A673 (cell line): Measurements from ENCODE around the gene PTPA. TPM values are rescaled to one million over a fixed set of nuclear protein-coding genes. Genes with fewer than 3 reads are reported as not detected.
"Not testable (repeated sequence)": the region's sequence is repeated elsewhere in the genome, so short reads cannot be mapped to it uniquely, and the experiment has no call there.

ENCODE experiments used
- BruUV-seq: library from RNA; stranded (reverse); fragments of 400-500 nt; replicated peaks from 2 replicates; lab custom pipeline; 2021; lab: Mats Ljungman, UMichigan
- CTCF ChIA-PET: fragments of 300-600 bp; sonication (Branson Sonifier 250); formaldehyde crosslinking; loops from one replicate; lab custom pipeline; 2022; ENCODE audit warnings: antibody characterized with exemption; lab: Charles Lee
- POLR2A ChIA-PET: fragments of 300-600 bp; sonication (Branson Sonifier 250); formaldehyde crosslinking; loops from one replicate; lab custom pipeline; 2022; ENCODE audit warnings: antibody characterized with exemption; ENCODE audit not compliant: low non-redundant PET; lab: Charles Lee
- DNase-seq: peaks from one replicate; pipeline ENCODE4 v3.0.0-alpha.2; 2015; ENCODE audit warnings: low spot score
- H3K27ac ChIP-seq: fragments of 200-600 bp; sonication (generic); 2 replicates; pipeline ENCODE4 v1.5.1; 2016; ENCODE audit warnings: mixed run types, low read depth, mild to moderate bottlenecking, mixed read lengths, antibody characterized with exemption, low read length; ENCODE audit not compliant: poor library complexity, severe bottlenecking
- H3K27me3 ChIP-seq: fragments of 200-600 bp; sonication (generic); replicated peaks from 2 replicates; pipeline ENCODE4 v1.6.1; 2017; ENCODE audit warnings: mixed run types, low read depth, mild to moderate bottlenecking, mixed read lengths, antibody characterized with exemption, low read length; ENCODE audit not compliant: insufficient read depth, poor library complexity
- H3K36me3 ChIP-seq: fragments of 200-600 bp; sonication (generic); 2 replicates; pipeline ENCODE4 v1.6.1; 2016; ENCODE audit warnings: mixed run types, mild to moderate bottlenecking, mixed read lengths, antibody characterized with exemption, low read length; ENCODE audit not compliant: insufficient read depth, poor library complexity, severe bottlenecking
- H3K4me1 ChIP-seq: fragments of 200-600 bp; sonication (generic); 2 replicates; pipeline ENCODE4 v1.6.1; 2017; ENCODE audit warnings: mixed run types, mild to moderate bottlenecking, mixed read lengths, antibody characterized with exemption, low read length; ENCODE audit not compliant: insufficient read depth, poor library complexity, severe bottlenecking
- H3K4me3 ChIP-seq: fragments of 200-600 bp; sonication (generic); 2 replicates; pipeline ENCODE4 v1.5.1; 2016; ENCODE audit warnings: low read depth, mixed run types, mild to moderate bottlenecking, mixed read lengths, low read length; ENCODE audit not compliant: poor library complexity, severe bottlenecking
- H3K9me3 ChIP-seq: fragments of 200-600 bp; sonication (generic); 2 replicates; pipeline ENCODE4 v1.6.1; 2016; ENCODE audit warnings: mixed run types, low read depth, mild to moderate bottlenecking, mixed read lengths, antibody characterized with exemption, low read length; ENCODE audit not compliant: poor library complexity, severe bottlenecking
- EZH2 ChIP-seq: fragments of 200-600 bp; sonication (generic); IDR thresholded peaks from 2 replicates; pipeline ENCODE4 v1.6.1; 2017; ENCODE audit warnings: borderline replicate concordance, low read depth, mild to moderate bottlenecking, mixed read lengths, antibody characterized with exemption, low read length; ENCODE audit not compliant: poor library complexity, severe bottlenecking
- intact Hi-C: fragments of 100-400 bp; cut with micrococcal nuclease; formaldehyde crosslinking; loops from one replicate; pipeline ENCODE4 v1.10.0; 2022; ENCODE audit not compliant: unreplicated experiment
- total RNA-seq: library from RNA; stranded (reverse); gene quantifications from 2 replicates; pipeline ENCODE4 v1.2.3, GENCODE V29; 2021
- TF ChIP-seq, protein P1 (sequence below): fragments of 300-800, 200-600 bp; sonication (generic); conservative IDR thresholded peaks from 2 replicates; pipeline ENCODE4 v1.5.1; 2017; ENCODE audit warnings: low read depth, mild to moderate bottlenecking, antibody characterized with exemption, low read length, moderate library complexity, mixed read lengths

PTPA gene
- total RNA-seq, 1 experiment from 2014 or later: 157 TPM

- TF ChIP-seq, protein P1, sequence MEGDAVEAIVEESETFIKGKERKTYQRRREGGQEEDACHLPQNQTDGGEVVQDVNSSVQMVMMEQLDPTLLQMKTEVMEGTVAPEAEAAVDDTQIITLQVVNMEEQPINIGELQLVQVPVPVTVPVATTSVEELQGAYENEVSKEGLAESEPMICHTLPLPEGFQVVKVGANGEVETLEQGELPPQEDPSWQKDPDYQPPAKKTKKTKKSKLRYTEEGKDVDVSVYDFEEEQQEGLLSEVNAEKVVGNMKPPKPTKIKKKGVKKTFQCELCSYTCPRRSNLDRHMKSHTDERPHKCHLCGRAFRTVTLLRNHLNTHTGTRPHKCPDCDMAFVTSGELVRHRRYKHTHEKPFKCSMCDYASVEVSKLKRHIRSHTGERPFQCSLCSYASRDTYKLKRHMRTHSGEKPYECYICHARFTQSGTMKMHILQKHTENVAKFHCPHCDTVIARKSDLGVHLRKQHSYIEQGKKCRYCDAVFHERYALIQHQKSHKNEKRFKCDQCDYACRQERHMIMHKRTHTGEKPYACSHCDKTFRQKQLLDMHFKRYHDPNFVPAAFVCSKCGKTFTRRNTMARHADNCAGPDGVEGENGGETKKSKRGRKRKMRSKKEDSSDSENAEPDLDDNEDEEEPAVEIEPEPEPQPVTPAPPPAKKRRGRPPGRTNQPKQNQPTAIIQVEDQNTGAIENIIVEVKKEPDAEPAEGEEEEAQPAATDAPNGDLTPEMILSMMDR: no peak
- TF ChIP-seq EZH2: no peak
- POLR2A ChIA-PET: no interaction called here
- no TSS peak for BruUV-seq
Observed at GRCh38 chr9:129194221-129194620, 83.0 kb downstream of the PTPA start.

GRCh38 chr9:129195606-129196005, 84.4 kb downstream of the PTPA start:
- POLR2A ChIA-PET: no interaction called here
- intact Hi-C loops: no loop called here
- CTCF ChIA-PET: no interaction called here
- no TSS peak for BruUV-seq
- no peak overlapping the region for H3K27ac ChIP-seq
- H3K27me3 ChIP-seq: no peaks in the 10 kb centered on the region
- TF ChIP-seq, protein P1: no peak
- TF ChIP-seq EZH2: no peak
- H3K4me3 ChIP-seq: no peak overlapping the region
- peaks cover 7% of the 10 kb centered on the region for H3K4me1 ChIP-seq
- H3K36me3 ChIP-seq: no peaks in the 10 kb centered on the region
- DNase-seq: no peak
- H3K9me3 ChIP-seq: peaks cover 5% of the 10 kb centered on the region

More at GRCh38 chr9:129194221-129194620, 83.0 kb downstream of the PTPA start:
- CTCF ChIA-PET: interaction anchor here (0.6 kb wide), 1 partner anchor 432 kb away, joined by 3 read pairs; the partner anchor contains the start of gene NTMT1
- H3K27ac ChIP-seq: no peak overlapping the region
- H3K27me3 ChIP-seq: no peaks in the 10 kb centered on the region
- H3K4me3 ChIP-seq: no peak overlapping the region
- H3K4me1 ChIP-seq: peaks cover 7% of the 10 kb centered on the region
- no peak for DNase-seq
- H3K36me3 ChIP-seq: no peaks in the 10 kb centered on the region
- H3K9me3 ChIP-seq: peaks cover 5% of the 10 kb centered on the region
- intact Hi-C loops: no loop called here

DNA sequence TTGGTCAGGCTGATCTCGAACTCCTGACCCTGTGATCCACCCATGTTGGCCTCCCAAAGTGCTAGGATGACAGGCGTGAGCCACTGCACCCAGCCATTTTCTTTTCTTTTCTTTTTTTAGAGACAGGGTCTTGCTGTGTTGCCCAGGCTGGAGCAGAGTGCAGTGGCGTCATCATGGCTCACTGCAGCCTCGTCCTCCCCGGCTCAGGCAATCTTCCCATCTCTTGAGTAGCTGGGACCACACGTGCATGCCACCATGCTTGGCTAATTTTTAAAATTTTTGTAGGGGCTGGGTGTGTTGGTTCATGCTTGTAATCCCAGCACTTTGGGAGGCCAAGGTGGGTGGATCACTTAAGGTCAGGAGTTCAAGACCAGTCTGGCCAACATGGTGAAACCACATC, 85.8 kb downstream of the PTPA start:
- H3K9me3 ChIP-seq, H3K27ac ChIP-seq, H3K27me3 ChIP-seq, POLR2A ChIA-PET, BruUV-seq, H3K4me1 ChIP-seq, H3K4me3 ChIP-seq, H3K36me3 ChIP-seq, CTCF ChIA-PET, DNase-seq, intact Hi-C loops: not testable (repeated sequence)

GRCh38 chr9:129197978-129198318, 86.7 kb downstream of the PTPA start:
- no TSS peak for BruUV-seq
- ChIA-PET POLR2A (no interaction called here), CTCF (no interaction called here)
- no peaks in the 10 kb centered on the region for H3K9me3 ChIP-seq
- H3K4me3 ChIP-seq: no peak overlapping the region
- peaks cover 7% of the 10 kb centered on the region for H3K4me1 ChIP-seq
- intact Hi-C loops: no loop called here
- DNase-seq: no peak
- TF ChIP-seq, protein P1: no peak
- no peak for TF ChIP-seq EZH2
- H3K36me3 ChIP-seq: no peaks in the 10 kb centered on the region
- H3K27ac ChIP-seq: no peak overlapping the region
- H3K27me3 ChIP-seq: no peaks in the 10 kb centered on the region

Other genes starting within 250 kb of the PTPA start
- 17.9 and 20.1 TPM in 2 replicates for gene KYAT1, start 229.5 kb upstream of the PTPA start, total RNA-seq
- gene LRRC8A, start 229.3 kb upstream of the PTPA start, total RNA-seq: 53.6 and 56.8 TPM in 2 replicates
- gene PHYHD1, start 190.4 kb upstream of the PTPA start, total RNA-seq: 6.3 and 8.0 TPM in 2 replicates
- gene DOLK, start 163.8 kb upstream of the PTPA start, total RNA-seq: 20.6 and 23.2 TPM in 2 replicates
- gene NUP188, start 163.7 kb upstream of the PTPA start, total RNA-seq: 147 and 170 TPM in 2 replicates
- 52.7 and 59.4 TPM in 2 replicates for gene SH3GLB2, start 83.1 kb upstream of the PTPA start, total RNA-seq
- gene MIGA2, start 74.8 kb upstream of the PTPA start, total RNA-seq: 26.7 and 27.7 TPM in 2 replicates
- 30.2 and 30.4 TPM in 2 replicates for gene DOLPP1, start 30.3 kb upstream of the PTPA start, total RNA-seq
- gene CRAT, start 622 bp upstream of the PTPA start, total RNA-seq: 10.1 and 16.2 TPM in 2 replicates
- gene IER5L, start 66.8 kb downstream of the PTPA start, total RNA-seq: 12.1 and 14.0 TPM in 2 replicates